Lower lobe of right lung (tissue), 2 donors: Measurements from ENCODE around the gene AIMP2. TPM values are rescaled to one million over a fixed set of nuclear protein-coding genes. Genes with fewer than 3 reads are reported as not detected.
"Not testable (repeated sequence)": the region's sequence is repeated elsewhere in the genome, so short reads cannot be mapped to it uniquely, and the experiment has no call there.

ENCODE experiments used
- ATAC-seq, 2 donors: fragments of 200-7000 bp; cut with Tn5 transposase; one replicate each; pipeline ENCODE4 v1.9.1; 2020 to 2022; ENCODE audit warnings: mild to moderate bottlenecking in 2 of 2, moderate library complexity in 2 of 2
- DNase-seq: peaks from one replicate; pipeline ENCODE4 v3.0.0-alpha.2; 2020
- H3K27ac ChIP-seq: fragments of 200-600 bp; one replicate; pipeline ENCODE4 v1.8.0; 2022
- H3K27me3 ChIP-seq: fragments of 200-600 bp; one replicate; pipeline ENCODE4 v1.8.0; 2022; ENCODE audit warnings: low read depth
- H3K36me3 ChIP-seq: fragments of 200-600 bp; one replicate; pipeline ENCODE4 v1.8.0; 2022; ENCODE audit warnings: mild to moderate bottlenecking
- H3K4me1 ChIP-seq: fragments of 200-600 bp; one replicate; pipeline ENCODE4 v1.8.0; 2022
- H3K4me3 ChIP-seq: fragments of 200-600 bp; one replicate; pipeline ENCODE4 v1.8.0; 2022; ENCODE audit warnings: mild to moderate bottlenecking
- H3K9me3 ChIP-seq: fragments of 200-600 bp; one replicate; pipeline ENCODE4 v1.8.0; 2022
- CTCF ChIP-seq: fragments of 200-600 bp; IDR thresholded peaks from one replicate; pipeline ENCODE4 v1.8.0; 2022; ENCODE audit warnings: antibody characterized with exemption, mild to moderate bottlenecking
- intact Hi-C: fragments of 100-400 bp; cut with DNase I; formaldehyde crosslinking; loops from one replicate; pipeline ENCODE4 v1.11.0; 2022
- long read RNA-seq: library from polyadenylated mRNA; unstranded; transcript quantifications from one replicate; pipeline ENCODE4 v2.0.0, GENCODE V29; 2021
- total RNA-seq: library from RNA; stranded (reverse); fragmentation: NEBNext Ultra II Directional; extraction: Animal tissue kit (Norgen Biotek cat#: 25700); gene quantifications from one replicate; pipeline ENCODE4 v1.2.1, GENCODE V29; 2021
- donor health status: DM: no; HTN: yes; CAD: no; lungs with severe emphysema.

The AIMP2 gene
- 17.4 TPM for total RNA-seq
- long read RNA-seq, transcript AIMP2-201 (4 exons, 1,225 nt), result major isoform, 13 of 29 reads
- long read RNA-seq, partial matches to known transcripts, result 1 of 29 reads
- long read RNA-seq, other reads (novel, unspliced or antisense), result 15 of 29 reads

DNA sequence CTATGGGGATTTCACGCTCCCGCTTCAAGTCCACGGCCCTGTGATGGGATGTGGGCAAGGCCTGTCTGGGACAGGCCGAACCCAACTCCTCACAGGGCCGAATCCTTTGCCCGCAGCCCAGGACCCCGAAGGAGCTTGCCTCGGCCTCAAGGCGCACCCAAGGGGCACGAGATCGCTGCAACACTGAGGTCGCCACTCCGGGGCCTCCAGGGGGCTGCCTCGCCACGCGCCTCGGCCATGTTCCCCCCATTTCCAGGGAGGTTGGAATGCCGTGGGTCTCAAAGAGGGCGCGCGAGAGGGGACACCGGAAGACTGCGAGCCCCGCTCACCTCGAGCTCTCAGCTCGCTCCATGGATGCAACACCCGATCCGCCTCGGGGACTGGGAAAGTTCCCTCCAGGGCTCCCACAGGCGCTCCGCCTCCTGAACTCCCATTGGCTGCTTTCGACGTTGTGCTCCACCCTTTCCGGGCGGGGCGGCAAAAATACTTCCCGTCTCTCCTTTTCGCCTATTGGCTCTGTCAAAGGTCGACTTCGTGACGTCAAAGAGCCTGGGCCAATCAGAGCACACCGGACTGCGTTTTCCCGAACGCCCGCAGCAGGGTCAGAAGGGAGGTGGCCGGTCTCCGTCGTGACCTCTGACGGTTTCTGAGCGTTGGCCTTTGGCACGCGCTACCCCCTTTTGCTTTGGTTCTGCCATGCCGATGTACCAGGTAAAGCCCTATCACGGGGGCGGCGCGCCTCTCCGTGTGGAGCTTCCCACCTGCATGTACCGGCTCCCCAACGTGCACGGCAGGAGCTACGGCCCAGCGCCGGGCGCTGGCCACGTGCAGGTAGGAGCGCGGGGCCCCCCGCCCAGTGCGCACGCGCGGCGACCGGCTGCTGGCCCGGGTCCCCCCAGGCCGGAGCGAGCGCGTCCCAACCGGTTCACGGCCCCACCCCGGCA is at the start of gene AIMP2, which contains the start of gene PMS2:
TSS of gene AIMP2 (plus strand) at position 605 of the 944 bp plus-strand sequence. CDS start at position 697, 92 bp downstream.
TSS of gene PMS2 (minus strand) at position 382 of the 944 bp plus-strand sequence. CDS start at position 352, 30 bp downstream.
- peak within 1 kb of the TSS; percentile 83 for H3K4me3 ChIP-seq
- H3K4me1 ChIP-seq, result peaks cover 37% of the 10 kb centered on the region
- ATAC-seq (peak; percentile 97), DNase-seq (peak; percentile 98)
- intact Hi-C loops, result no loop called here
- H3K27ac ChIP-seq, result peak within 1 kb of the TSS; percentile 96
- peaks cover 27% of the 10 kb centered on the region for H3K36me3 ChIP-seq
- TF ChIP-seq CTCF, result no peak
- no peaks in the 10 kb centered on the region for H3K27me3 ChIP-seq
- no peaks in the 10 kb centered on the region for H3K9me3 ChIP-seq

- DNase-seq, H3K36me3 ChIP-seq, H3K27me3 ChIP-seq, ATAC-seq, H3K4me1 ChIP-seq, H3K27ac ChIP-seq, H3K4me3 ChIP-seq, H3K9me3 ChIP-seq, intact Hi-C loops: not testable (repeated sequence)
Observed at GRCh38 chr7:5963205-5963604, 45.9 kb upstream of the AIMP2 start.

- H3K4me3 ChIP-seq, DNase-seq, H3K27me3 ChIP-seq, H3K27ac ChIP-seq, H3K36me3 ChIP-seq, H3K4me1 ChIP-seq, H3K9me3 ChIP-seq, ATAC-seq, intact Hi-C loops: not testable (repeated sequence)
Observed at GRCh38 chr7:5963810-5964209, 45.3 kb upstream of the AIMP2 start.

GRCh38 chr7:5970347-5970911 is 38.6 kb upstream of the AIMP2 start, which contains the start of gene RSPH10B:
Gene RSPH10B, minus strand, starts transcription at chr7:5970689. Its CDS starts 3,573 bp downstream, at chr7:5967116.
- H3K27ac ChIP-seq, H3K4me1 ChIP-seq, H3K36me3 ChIP-seq, intact Hi-C loops, H3K4me3 ChIP-seq, DNase-seq, H3K27me3 ChIP-seq, H3K9me3 ChIP-seq: not testable (repeated sequence)
- ATAC-seq, result peak in 1 of 2 donors; percentile 61

- H3K27me3 ChIP-seq, H3K4me1 ChIP-seq, intact Hi-C loops, H3K9me3 ChIP-seq, H3K36me3 ChIP-seq, H3K27ac ChIP-seq, DNase-seq, H3K4me3 ChIP-seq: not testable (repeated sequence)
- ATAC-seq, result peak in 1 of 2 donors; percentile 56
Observed at GRCh38 chr7:5973580-5973979, 35.5 kb upstream of the AIMP2 start.

- H3K27ac ChIP-seq, ATAC-seq, H3K9me3 ChIP-seq, DNase-seq, H3K27me3 ChIP-seq, H3K36me3 ChIP-seq, H3K4me1 ChIP-seq, intact Hi-C loops, H3K4me3 ChIP-seq: not testable (repeated sequence)
Observed at GRCh38 chr7:5979680-5980314, 29.3 kb upstream of the AIMP2 start.

DNA sequence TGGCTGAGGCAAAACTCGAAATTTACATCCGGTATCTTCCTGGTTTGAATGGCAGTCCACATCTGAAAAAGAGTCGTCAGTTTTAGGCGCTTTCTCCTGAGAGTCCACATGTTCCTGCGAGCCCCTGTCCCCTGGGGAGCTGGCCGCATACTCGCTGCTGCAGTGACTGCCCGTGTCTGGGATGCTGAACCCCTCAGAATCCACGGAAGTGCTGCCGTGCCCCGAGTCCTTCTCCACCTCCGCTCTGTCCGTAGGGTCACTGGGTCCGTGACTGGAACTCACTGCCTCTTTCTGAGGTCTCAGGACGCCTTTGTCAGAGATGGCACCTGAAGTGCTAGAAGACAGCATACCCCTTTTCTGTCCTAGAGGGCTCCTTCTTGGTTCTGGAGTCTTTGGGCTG is 22.0 kb upstream of the AIMP2 start:
- H3K36me3 ChIP-seq, result peaks cover 48% of the 10 kb centered on the region
- H3K4me1 ChIP-seq, DNase-seq, H3K4me3 ChIP-seq, intact Hi-C loops, ATAC-seq, H3K9me3 ChIP-seq, H3K27ac ChIP-seq, H3K27me3 ChIP-seq: not testable (repeated sequence)

DNA sequence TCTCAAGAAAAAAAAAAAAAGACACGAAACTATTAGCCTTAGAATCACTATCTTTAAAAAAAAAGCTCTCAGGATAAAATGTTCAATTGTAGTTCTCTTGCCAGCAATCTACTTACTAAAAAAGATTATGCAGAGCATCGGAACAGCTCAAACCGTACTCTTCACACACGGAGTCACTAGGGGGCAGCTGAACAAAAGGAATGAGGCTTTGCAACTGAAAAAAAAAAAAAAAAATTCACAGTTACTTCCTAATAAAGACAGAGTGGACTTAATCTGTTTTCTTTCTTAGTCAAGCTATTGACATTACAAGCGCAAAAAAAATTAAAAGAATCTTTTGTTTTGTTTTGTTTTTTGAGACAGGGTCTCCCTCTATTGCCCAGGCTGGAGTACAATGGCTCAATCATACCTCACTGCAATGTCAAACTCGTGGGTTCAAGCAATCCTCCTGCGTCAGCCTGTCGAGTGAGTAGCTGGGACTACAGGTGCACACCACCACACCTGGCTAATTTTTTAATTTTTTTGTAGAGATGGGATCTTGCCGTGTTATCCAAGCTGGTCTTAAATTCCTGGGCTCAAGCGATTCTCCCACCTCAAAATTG is 11.8 kb upstream of the AIMP2 start:
- TF ChIP-seq CTCF, result peak; percentile 61
- peaks cover 87% of the 10 kb centered on the region for H3K36me3 ChIP-seq
- ATAC-seq (peak; percentile 76 to 81), DNase-seq (no peak)
- no peak overlapping the region for H3K27ac ChIP-seq
- no peaks in the 10 kb centered on the region for H3K27me3 ChIP-seq
- no peak overlapping the region for H3K4me3 ChIP-seq
- no peaks in the 10 kb centered on the region for H3K4me1 ChIP-seq
- no peaks in the 10 kb centered on the region for H3K9me3 ChIP-seq
- intact Hi-C loops, result no loop called here
